ENCODE data around the gene ALK.
"Not testable (repeated sequence)": the region's sequence is repeated elsewhere in the genome, so short reads cannot be mapped to it uniquely, and the experiment has no call there.

Gene ALK

DNA sequence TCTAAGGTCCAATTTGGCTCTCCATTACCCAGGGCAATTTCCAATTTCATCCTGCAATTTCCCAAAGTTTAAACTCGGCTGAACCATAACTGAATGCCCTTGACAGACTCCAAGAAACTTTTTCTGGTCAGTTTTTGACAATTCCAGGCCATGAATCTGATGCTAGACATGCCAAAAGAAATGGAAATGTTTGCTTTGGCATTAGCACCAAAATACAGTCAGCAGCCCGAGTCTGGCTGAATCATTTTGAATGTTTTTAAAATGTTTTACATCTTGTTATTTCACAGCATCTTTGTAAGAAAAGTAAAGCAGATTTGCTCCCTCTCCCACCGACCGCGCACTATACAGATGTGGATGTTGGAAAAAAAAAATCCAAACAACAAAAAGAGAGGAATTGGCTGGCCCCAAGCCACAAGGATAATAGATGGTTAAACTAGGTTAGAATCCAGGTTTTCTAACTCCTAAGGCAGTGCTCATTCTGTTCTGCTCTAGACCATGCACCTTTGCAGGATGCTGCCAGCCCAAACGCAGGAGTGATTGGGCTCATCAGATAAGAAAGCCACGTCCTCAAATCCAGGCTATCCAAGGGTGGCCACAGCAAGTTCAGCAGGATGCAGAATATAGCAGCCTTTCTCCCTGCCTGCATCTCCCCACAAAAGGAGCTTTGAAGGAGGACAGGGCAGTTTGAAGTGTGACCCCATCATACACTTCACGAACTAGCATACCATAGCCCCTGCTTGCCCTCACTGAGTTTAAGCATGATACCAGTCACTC lies 167.5 kb downstream of the ALK start:
- H3K27me3 Mint-ChIP-seq (ENCODE audit: low read depth), result no peaks in the 10 kb centered on the region
- H3K4me1 Mint-ChIP-seq (ENCODE audit: low read depth), result no peaks in the 10 kb centered on the region
- no peak overlapping the region for H3K27ac Mint-ChIP-seq
- no peaks in the 10 kb centered on the region for H3K36me3 Mint-ChIP-seq (ENCODE audit: low read depth)
- no peak overlapping the region for H3K4me3 Mint-ChIP-seq
- no peaks in the 10 kb centered on the region for H3K9me3 Mint-ChIP-seq

- Mint-ChIP-seq H3K4me1 (ENCODE audit: low read depth) (no peaks in the 10 kb centered on the region), H3K4me3 (no peak overlapping the region), H3K9me3 (no peaks in the 10 kb centered on the region), H3K36me3 (ENCODE audit: low read depth) (no peaks in the 10 kb centered on the region), H3K27ac (no peak overlapping the region), H3K27me3 (ENCODE audit: low read depth) (no peaks in the 10 kb centered on the region)
Measured at GRCh38 chr2:29751390-29751789, 170.0 kb downstream of the ALK start.

DNA sequence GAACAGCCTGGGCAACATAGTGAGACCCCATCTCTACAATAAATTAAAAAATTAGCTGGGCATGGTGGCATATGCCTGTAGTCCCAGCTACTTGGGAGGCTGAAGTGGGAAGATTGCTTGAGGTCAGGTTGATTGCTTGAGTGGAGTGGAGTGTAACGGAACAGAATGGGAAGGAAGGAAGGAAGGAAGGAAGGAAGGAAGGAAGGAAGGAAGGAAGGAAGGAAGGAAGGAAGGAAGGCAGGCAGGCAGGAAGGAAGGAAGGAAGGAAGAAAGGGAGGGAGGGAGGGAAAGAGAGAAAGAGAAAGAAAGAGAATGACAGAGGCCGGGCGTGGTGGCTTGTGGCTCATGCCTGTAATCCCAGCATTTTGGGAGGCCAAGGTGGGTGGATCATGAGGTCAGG lies 170.9 kb downstream of the ALK start:
- not testable (repeated sequence) for H3K27me3 Mint-ChIP-seq (ENCODE audit: low read depth); H3K9me3 Mint-ChIP-seq; H3K27ac Mint-ChIP-seq; H3K4me1 Mint-ChIP-seq (ENCODE audit: low read depth); H3K4me3 Mint-ChIP-seq; H3K36me3 Mint-ChIP-seq (ENCODE audit: low read depth)

DNA sequence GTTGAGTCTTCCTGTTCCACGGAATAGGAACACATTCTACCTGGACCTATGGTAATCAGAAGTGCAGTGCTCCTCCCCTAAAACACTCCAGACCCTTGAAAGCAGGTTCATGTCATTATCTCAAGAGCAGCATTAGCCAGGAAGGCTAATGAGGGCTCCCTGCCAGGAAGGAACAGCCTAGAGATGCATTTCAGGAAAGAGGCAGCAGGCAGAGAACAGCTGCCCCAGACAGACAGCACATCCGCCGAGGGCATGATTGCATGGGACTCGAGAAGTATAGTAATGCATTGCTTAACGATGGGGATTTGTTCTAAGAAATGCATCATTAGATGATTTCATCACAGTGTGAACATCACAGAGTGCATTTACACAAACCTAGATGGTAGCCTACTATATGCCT lies 171.5 kb downstream of the ALK start:
- no peaks in the 10 kb centered on the region for H3K4me1 Mint-ChIP-seq (ENCODE audit: low read depth)
- H3K27me3 Mint-ChIP-seq (ENCODE audit: low read depth), result no peaks in the 10 kb centered on the region
- no peak overlapping the region for H3K27ac Mint-ChIP-seq
- no peaks in the 10 kb centered on the region for H3K36me3 Mint-ChIP-seq (ENCODE audit: low read depth)
- no peak overlapping the region for H3K4me3 Mint-ChIP-seq
- no peaks in the 10 kb centered on the region for H3K9me3 Mint-ChIP-seq

- Mint-ChIP-seq H3K4me3 (no peak overlapping the region), H3K4me1 (ENCODE audit: low read depth) (no peaks in the 10 kb centered on the region), H3K27me3 (ENCODE audit: low read depth) (no peaks in the 10 kb centered on the region), H3K36me3 (ENCODE audit: low read depth) (no peaks in the 10 kb centered on the region), H3K9me3 (no peaks in the 10 kb centered on the region), H3K27ac (no peak overlapping the region)
Measured at GRCh38 chr2:29749041-29749440, 172.3 kb downstream of the ALK start.

GRCh38 chr2:29747786-29748470 lies 173.5 kb downstream of the ALK start:
- Mint-ChIP-seq H3K4me3 (no peak overlapping the region), H3K27ac (no peak overlapping the region), H3K36me3 (ENCODE audit: low read depth) (no peaks in the 10 kb centered on the region), H3K9me3 (no peaks in the 10 kb centered on the region), H3K27me3 (ENCODE audit: low read depth) (no peaks in the 10 kb centered on the region), H3K4me1 (ENCODE audit: low read depth) (no peaks in the 10 kb centered on the region)

GRCh38 chr2:29744976-29745375 lies 176.4 kb downstream of the ALK start:
- Mint-ChIP-seq H3K27me3 (ENCODE audit: low read depth) (no peaks in the 10 kb centered on the region), H3K9me3 (no peaks in the 10 kb centered on the region), H3K36me3 (ENCODE audit: low read depth) (no peaks in the 10 kb centered on the region), H3K4me1 (ENCODE audit: low read depth) (no peaks in the 10 kb centered on the region), H3K4me3 (no peak overlapping the region), H3K27ac (no peak overlapping the region)

GRCh38 chr2:29743516-29743915 lies 177.9 kb downstream of the ALK start:
- Mint-ChIP-seq H3K9me3 (no peaks in the 10 kb centered on the region), H3K4me1 (ENCODE audit: low read depth) (no peaks in the 10 kb centered on the region), H3K27me3 (ENCODE audit: low read depth) (no peaks in the 10 kb centered on the region), H3K4me3 (no peak overlapping the region), H3K27ac (no peak overlapping the region), H3K36me3 (ENCODE audit: low read depth) (no peaks in the 10 kb centered on the region)

DNA sequence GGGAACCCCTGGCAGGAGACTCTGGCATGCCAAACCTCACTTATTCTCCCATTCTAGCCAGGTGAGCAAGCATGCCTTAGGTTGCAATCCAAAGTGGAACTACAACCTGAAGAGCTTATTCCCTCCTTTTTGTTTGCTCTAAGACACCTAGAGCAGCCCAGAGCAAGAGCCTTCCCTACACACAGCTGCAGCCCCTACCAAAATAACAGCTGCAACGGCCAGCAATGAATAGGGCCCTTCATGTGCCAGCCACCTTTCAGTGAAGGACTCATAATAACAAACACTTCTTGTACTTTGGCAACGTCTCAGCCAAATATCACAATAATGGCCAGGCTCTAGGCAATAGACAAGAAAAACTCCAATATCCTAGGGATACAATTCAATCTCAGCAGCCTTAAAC lies 178.7 kb downstream of the ALK start:
- H3K4me3 Mint-ChIP-seq, result no peak overlapping the region
- H3K27me3 Mint-ChIP-seq (ENCODE audit: low read depth), result peaks cover 3% of the 10 kb centered on the region
- no peaks in the 10 kb centered on the region for H3K4me1 Mint-ChIP-seq (ENCODE audit: low read depth)
- H3K27ac Mint-ChIP-seq, result no peak overlapping the region
- H3K9me3 Mint-ChIP-seq, result no peaks in the 10 kb centered on the region
- H3K36me3 Mint-ChIP-seq (ENCODE audit: low read depth), result no peaks in the 10 kb centered on the region

DNA sequence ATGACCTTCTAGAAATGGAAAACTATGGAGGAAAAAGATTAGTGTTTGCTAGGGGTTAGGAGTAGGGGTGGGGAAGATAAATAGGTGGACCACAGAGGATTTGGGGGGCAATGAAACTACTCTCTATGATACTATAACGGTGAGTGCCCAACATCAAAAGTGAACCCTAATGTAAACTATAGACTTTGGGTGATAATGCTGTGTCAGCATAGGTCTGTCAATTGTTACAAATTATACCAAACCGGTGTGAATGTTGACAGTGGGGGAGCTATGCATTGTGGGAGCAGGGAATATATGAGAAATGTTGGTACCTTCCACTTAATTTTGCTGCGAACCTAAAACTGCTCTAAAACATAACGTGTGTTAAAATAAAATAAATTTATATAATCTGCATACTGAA lies 180.3 kb downstream of the ALK start:
- no peaks in the 10 kb centered on the region for H3K9me3 Mint-ChIP-seq
- H3K27me3 Mint-ChIP-seq (ENCODE audit: low read depth), result peaks cover 4% of the 10 kb centered on the region
- H3K36me3 Mint-ChIP-seq (ENCODE audit: low read depth), result no peaks in the 10 kb centered on the region
- H3K4me3 Mint-ChIP-seq, result no peak overlapping the region
- H3K27ac Mint-ChIP-seq, result no peak overlapping the region
- no peaks in the 10 kb centered on the region for H3K4me1 Mint-ChIP-seq (ENCODE audit: low read depth)

GRCh38 chr2:29733965-29734364 lies 187.4 kb downstream of the ALK start:
- no peak overlapping the region for H3K27ac Mint-ChIP-seq
- no peaks in the 10 kb centered on the region for H3K9me3 Mint-ChIP-seq
- H3K4me1 Mint-ChIP-seq (ENCODE audit: low read depth), result no peaks in the 10 kb centered on the region
- H3K27me3 Mint-ChIP-seq (ENCODE audit: low read depth), result peaks cover 4% of the 10 kb centered on the region
- H3K36me3 Mint-ChIP-seq (ENCODE audit: low read depth), result no peaks in the 10 kb centered on the region
- H3K4me3 Mint-ChIP-seq, result no peak overlapping the region

- no peaks in the 10 kb centered on the region for H3K4me1 Mint-ChIP-seq (ENCODE audit: low read depth)
- H3K4me3 Mint-ChIP-seq, result no peak overlapping the region
- H3K36me3 Mint-ChIP-seq (ENCODE audit: low read depth), result no peaks in the 10 kb centered on the region
- H3K27me3 Mint-ChIP-seq (ENCODE audit: low read depth), result peaks cover 4% of the 10 kb centered on the region
- H3K27ac Mint-ChIP-seq, result no peak overlapping the region
- H3K9me3 Mint-ChIP-seq, result no peaks in the 10 kb centered on the region
Measured at GRCh38 chr2:29733213-29733612, 188.2 kb downstream of the ALK start.

GRCh38 chr2:29731948-29732347 lies 189.4 kb downstream of the ALK start:
- Mint-ChIP-seq H3K27me3 (ENCODE audit: low read depth) (no peaks in the 10 kb centered on the region), H3K9me3 (no peaks in the 10 kb centered on the region), H3K27ac (no peak overlapping the region), H3K4me1 (ENCODE audit: low read depth) (no peaks in the 10 kb centered on the region), H3K36me3 (ENCODE audit: low read depth) (no peaks in the 10 kb centered on the region), H3K4me3 (no peak overlapping the region)

DNA sequence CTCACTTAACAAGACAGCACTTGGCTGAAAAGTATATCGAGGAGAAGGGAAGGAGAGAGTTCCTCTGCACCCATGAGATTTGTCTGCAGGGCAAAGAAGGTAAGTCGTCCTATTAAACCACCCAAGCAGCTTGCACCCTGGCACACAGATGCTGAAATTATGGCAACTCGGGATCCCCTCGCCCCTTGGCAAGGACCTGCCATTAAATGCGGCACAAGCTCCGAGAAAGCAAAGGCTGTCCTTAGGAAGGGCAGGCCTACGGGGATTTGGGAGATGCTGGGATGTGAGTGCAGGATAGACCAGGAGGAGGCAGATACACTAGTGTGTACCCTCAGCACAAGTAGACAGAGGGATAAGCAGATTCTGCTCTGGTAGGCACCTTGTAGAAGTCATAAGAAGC lies 191.5 kb downstream of the ALK start:
- H3K27ac Mint-ChIP-seq, result no peak overlapping the region
- H3K4me3 Mint-ChIP-seq, result no peak overlapping the region
- H3K4me1 Mint-ChIP-seq (ENCODE audit: low read depth), result no peaks in the 10 kb centered on the region
- H3K27me3 Mint-ChIP-seq (ENCODE audit: low read depth), result no peaks in the 10 kb centered on the region
- H3K9me3 Mint-ChIP-seq, result no peaks in the 10 kb centered on the region
- no peaks in the 10 kb centered on the region for H3K36me3 Mint-ChIP-seq (ENCODE audit: low read depth)

DNA sequence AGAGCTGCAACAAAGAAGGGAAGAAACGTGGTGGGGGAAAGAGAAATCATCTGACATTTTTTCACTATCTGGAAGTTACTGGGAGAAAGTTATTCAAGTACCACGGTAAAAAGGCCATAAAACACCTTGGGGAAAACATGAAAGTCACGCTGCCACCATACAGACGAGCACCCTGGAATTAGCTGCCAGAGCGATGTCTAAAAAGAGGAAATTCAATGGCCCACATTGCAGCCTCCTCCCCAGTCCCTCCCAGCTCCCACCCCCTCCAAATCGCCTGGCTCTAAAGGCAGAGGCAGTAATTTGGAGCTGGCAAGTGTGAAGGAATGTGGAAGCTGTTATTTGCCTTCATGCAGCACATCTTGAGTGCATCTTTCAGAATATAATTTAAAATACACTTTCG lies 192.0 kb downstream of the ALK start:
- no peaks in the 10 kb centered on the region for H3K9me3 Mint-ChIP-seq
- H3K36me3 Mint-ChIP-seq (ENCODE audit: low read depth), result no peaks in the 10 kb centered on the region
- H3K4me1 Mint-ChIP-seq (ENCODE audit: low read depth), result no peaks in the 10 kb centered on the region
- no peak overlapping the region for H3K4me3 Mint-ChIP-seq
- no peak overlapping the region for H3K27ac Mint-ChIP-seq
- no peaks in the 10 kb centered on the region for H3K27me3 Mint-ChIP-seq (ENCODE audit: low read depth)
